H1 (cell line): ENCODE data around the gene TAF6. TPM values are rescaled to one million over a fixed set of nuclear protein-coding genes. Genes with fewer than 3 reads are reported as not detected.

Source experiments
- KDM4A ChIP-seq: IDR thresholded peaks from one replicate; pipeline ENCODE4 v1.7.1; 2012; ENCODE audit warnings: low read depth, mild to moderate bottlenecking, moderate library complexity, low read length, inconsistent platforms; ENCODE audit not compliant: severe bottlenecking
- SIN3A ChIP-seq, 2 experiments: IDR thresholded peaks in 1 of 2; conservative IDR thresholded peaks in 1 of 2; 2 replicates each; pipeline ENCODE4 v1.6.1; 2011 to 2012; ENCODE audit warnings: low read length in 2 of 2, improper control_type of control experiment in 1 of 2, low read depth in 1 of 2, mild to moderate bottlenecking in 1 of 2
- SIX5 ChIP-seq: IDR thresholded peaks from 2 replicates; pipeline ENCODE4 v1.6.1; 2011; ENCODE audit warnings: mild to moderate bottlenecking, low read depth, low read length
- TAF7 ChIP-seq: optimal IDR thresholded peaks from 2 replicates; pipeline ENCODE3; 2011; ENCODE audit warnings: low read depth, mild to moderate bottlenecking, inconsistent platforms, low read length, moderate library complexity, borderline replicate concordance
- TCF12 ChIP-seq: IDR thresholded peaks from 2 replicates; pipeline ENCODE4 v1.6.1; 2011; ENCODE audit warnings: low read depth, mild to moderate bottlenecking, low read length
- polyA plus RNA-seq, 7 experiments: library from polyadenylated mRNA; depleted of rRNA in 3 of 7; stranded (reverse) in 5 of 7; unstranded in 2 of 7; fragments of >200 nt in 5 of 7; fragments of 200-250 nt in 2 of 7; gene quantifications; 1 replicate in 5 of 7; 2 replicates in 1 of 7; 4 replicates in 1 of 7; pipeline versions ENCODE4 v1.2.1 to v1.2.3, GENCODE V29; 2011 to 2013; ENCODE audit warnings: missing spikeins in 2 of 7, mixed read lengths in 2 of 7
- total RNA-seq: library from RNA; stranded (reverse); fragmentation: NEBNext Ultra II Directional; extraction: Animal tissue kit (Norgen Biotek cat#: 25700); gene quantifications from 2 replicates; pipeline ENCODE4 v1.2.1, GENCODE V29; 2021

TAF6 gene
- total and polyA plus RNA-seq, 2 of the 8 experiments (the other 6 are each of a cell fraction or from before 2014, with no cell fraction given), result 66.7 to 101 TPM

GRCh38 chr7:100119072-100119969 is at the start of gene TAF6, which contains the start of gene CNPY4 (continued):
- TF ChIP-seq TAF7, result peak; percentile 99
- peak; percentile 54 for TF ChIP-seq KDM4A
- TF ChIP-seq TCF12, result no peak
- peak; percentile 39 to 57; a peak in 2 of 4 replicates for TF ChIP-seq SIN3A (conservative IDR thresholded peaks at IDR 0.05 in 1 of 2, IDR thresholded peaks at IDR 0.05 in 1 of 2; ENCODE audit: low read depth in 1 of 2, low read length in 2 of 2)
- no peak for TF ChIP-seq SIX5
